Measurements from ENCODE around the gene CTH.
"Not testable (repeated sequence)": the region's sequence is repeated elsewhere in the genome, so short reads cannot be mapped to it uniquely, and the experiment has no call there.

The CTH gene

GRCh38 chr1:70411360-70411844 is 334 bp downstream of the CTH start:
- no peak for DNase-seq

- DNase-seq, result no peak
Measured at GRCh38 chr1:70415882-70416281, 4.8 kb downstream of the CTH start.

GRCh38 chr1:70418973-70419734 is 8.1 kb downstream of the CTH start:
- not testable (repeated sequence) for DNase-seq

- DNase-seq, result no peak
Measured at GRCh38 chr1:70420320-70420719, 9.3 kb downstream of the CTH start.

- DNase-seq, result no peak
Measured at GRCh38 chr1:70426154-70427131, 15.4 kb downstream of the CTH start.

- no peak for DNase-seq
Measured at GRCh38 chr1:70427976-70428375, 16.9 kb downstream of the CTH start.

- no peak for DNase-seq
Measured at GRCh38 chr1:70429219-70429618, 18.2 kb downstream of the CTH start.

- DNase-seq, result no peak
Measured at GRCh38 chr1:70429757-70430156, 18.7 kb downstream of the CTH start.

GRCh38 chr1:70431317-70431716 is 20.2 kb downstream of the CTH start:
- DNase-seq, result no peak

GRCh38 chr1:70431874-70432273 is 20.8 kb downstream of the CTH start:
- DNase-seq, result no peak

- no peak for DNase-seq
Measured at GRCh38 chr1:70434253-70434859, 23.3 kb downstream of the CTH start.

GRCh38 chr1:70436622-70437251 is 25.7 kb downstream of the CTH start:
- no peak for DNase-seq

GRCh38 chr1:70438529-70438928 is 27.5 kb downstream of the CTH start:
- no peak for DNase-seq

GRCh38 chr1:70440642-70441391 is 29.7 kb downstream of the CTH start:
- DNase-seq, result no peak

GRCh38 chr1:70441392-70442035 is 30.4 kb downstream of the CTH start:
- no peak for DNase-seq

GRCh38 chr1:70442490-70442889 is 31.4 kb downstream of the CTH start:
- DNase-seq, result no peak

GRCh38 chr1:70443739-70444138 is 32.7 kb downstream of the CTH start:
- DNase-seq, result no peak

- DNase-seq, result no peak
Measured at GRCh38 chr1:70449049-70449448, 38.0 kb downstream of the CTH start.

- DNase-seq, result not testable (repeated sequence)
Measured at GRCh38 chr1:70452164-70452939, 41.3 kb downstream of the CTH start.

- no peak for DNase-seq
Measured at GRCh38 chr1:70455291-70455690, 44.2 kb downstream of the CTH start.

GRCh38 chr1:70458131-70458530 is 47.1 kb downstream of the CTH start:
- DNase-seq, result no peak

Data from activated effector memory CD4-positive, alpha-beta T cell treated with Interleukin-2 at 50 U/mL for 16 hours (primary cell).